Endothelial cell of coronary artery (primary cell): ENCODE data around the gene RPGRIP1. TPM values are rescaled to one million over a fixed set of nuclear protein-coding genes. Genes with fewer than 3 reads are reported as not detected.

ENCODE experiments used
- total RNA-seq: library from RNA; depleted of rRNA; stranded (reverse); fragments of >200 nt; gene quantifications from 2 replicates; pipeline ENCODE4 v1.2.3, GENCODE V29; 2014

The RPGRIP1 gene
- total RNA-seq: not detected in 2 replicates

GRCh38 chr14:21279783-21280182, at the start of gene RPGRIP1:
RPGRIP1 (plus strand) TSS chr14:21280083; CDS start chr14:21287977, 7,894 bp downstream.

GRCh38 chr14:21269252-21270046, 10.4 kb upstream of the RPGRIP1 start, which contains the start of gene HNRNPC:
HNRNPC (minus strand) TSS chr14:21269442; CDS start chr14:21234193, 35,249 bp downstream.

Other genes starting within 250 kb of the RPGRIP1 start
- not detected in 2 replicates for gene TPPP2, start 249.9 kb upstream of the RPGRIP1 start, total RNA-seq
- gene RNASE13, start 245.3 kb upstream of the RPGRIP1 start, total RNA-seq: not detected in 2 replicates
- gene RNASE7, start 237.7 kb upstream of the RPGRIP1 start, total RNA-seq: not detected in 2 replicates
- gene RNASE8, start 222.3 kb upstream of the RPGRIP1 start, total RNA-seq: not detected in 2 replicates
- 4.2 and 12.1 TPM in 2 replicates for gene ARHGEF40, start 209.8 kb upstream of the RPGRIP1 start, total RNA-seq
- gene ZNF219, start 181.4 kb upstream of the RPGRIP1 start, total RNA-seq: 2.5 and 2.8 TPM in 2 replicates
- not detected in 2 replicates for gene TMEM253, start 179.0 kb upstream of the RPGRIP1 start, total RNA-seq
- not detected in 2 replicates for gene OR5AU1, start 124.0 kb upstream of the RPGRIP1 start, total RNA-seq
- gene HNRNPC, start 10.6 kb upstream of the RPGRIP1 start, total RNA-seq: 644 and 806 TPM in 2 replicates
- gene SUPT16H, start 103.9 kb downstream of the RPGRIP1 start, total RNA-seq: 76.3 and 90.3 TPM in 2 replicates
- gene CHD8, start 176.0 kb downstream of the RPGRIP1 start, total RNA-seq: 48.8 and 54.2 TPM in 2 replicates
- gene RAB2B, start 196.9 kb downstream of the RPGRIP1 start, total RNA-seq: 24.5 and 27.8 TPM in 2 replicates
- 19.5 and 25.4 TPM in 2 replicates for gene TOX4, start 197.1 kb downstream of the RPGRIP1 start, total RNA-seq
- gene METTL3, start 231.3 kb downstream of the RPGRIP1 start, total RNA-seq: 57.4 and 68.4 TPM in 2 replicates
- gene SALL2, start 246.3 kb downstream of the RPGRIP1 start, total RNA-seq: 0.45 and 1.5 TPM in 2 replicates